ENCODE measurements around the gene PIK3R3. TPM values are rescaled to one million over a fixed set of nuclear protein-coding genes. Genes with fewer than 3 reads are reported as not detected.

The PIK3R3 gene
- total and polyA plus RNA-seq, 4 experiments from 2014 or later = 0.23 to 0.32 (median 0.25) TPM; not detected in 1

DNA sequence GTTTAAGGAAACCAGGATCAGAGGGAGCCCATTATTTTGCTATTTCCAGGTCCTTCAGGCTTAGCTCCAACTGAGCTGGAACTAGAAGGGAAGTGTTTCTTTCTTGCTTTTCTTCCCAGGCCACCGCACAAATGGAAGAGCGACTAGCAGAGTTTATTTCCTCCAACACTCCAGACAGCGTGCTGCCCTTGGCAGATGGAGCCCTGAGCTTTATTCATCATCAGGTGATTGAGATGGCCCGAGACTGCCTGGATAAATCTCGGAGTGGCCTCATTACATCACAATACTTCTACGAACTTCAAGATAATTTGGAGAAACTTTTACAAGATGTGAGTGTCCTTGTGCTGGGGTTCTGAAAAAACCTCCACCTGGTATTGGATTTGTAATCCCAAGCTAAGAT, 121.8 kb downstream of the PIK3R3 start:
- Mint-ChIP-seq H3K27me3 (no peaks in the 10 kb centered on the region), H3K9me3 (no peaks in the 10 kb centered on the region), H3K27ac (no peak overlapping the region), H3K36me3 (peaks cover 29 to 55% of the 10 kb centered on the region in 2 donors), H3K4me1 (no peaks in the 10 kb centered on the region), H3K4me3 (no peak overlapping the region)
- ChIA-PET CTCF (ENCODE audit: partially characterized antibody) (no interaction called here), POLR2A (ENCODE audit: partially characterized antibody) (no interaction called here)
- Histone ChIP-seq H3K27me3 (ENCODE audit: insufficient read depth, low read length) (no peaks in the 10 kb centered on the region), H3K9me3 (ENCODE audit: control insufficient read depth in 1 of 2, low read length in 2 of 2) (no peaks in the 10 kb centered on the region), H3K4me1 (ENCODE audit: insufficient read depth, low read length) (no peaks in the 10 kb centered on the region), H3K4me3 (ENCODE audit: low read length in 2 of 2) (no peak overlapping the region), H3K36me3 (ENCODE audit: insufficient read depth, low read length) (peaks cover 8% of the 10 kb centered on the region), H3K27ac (ENCODE audit: low read depth, low read length) (no peak overlapping the region)
- intact Hi-C loops (cut with micrococcal nuclease) = no loop called here
- DNase-seq = no peak

DNA sequence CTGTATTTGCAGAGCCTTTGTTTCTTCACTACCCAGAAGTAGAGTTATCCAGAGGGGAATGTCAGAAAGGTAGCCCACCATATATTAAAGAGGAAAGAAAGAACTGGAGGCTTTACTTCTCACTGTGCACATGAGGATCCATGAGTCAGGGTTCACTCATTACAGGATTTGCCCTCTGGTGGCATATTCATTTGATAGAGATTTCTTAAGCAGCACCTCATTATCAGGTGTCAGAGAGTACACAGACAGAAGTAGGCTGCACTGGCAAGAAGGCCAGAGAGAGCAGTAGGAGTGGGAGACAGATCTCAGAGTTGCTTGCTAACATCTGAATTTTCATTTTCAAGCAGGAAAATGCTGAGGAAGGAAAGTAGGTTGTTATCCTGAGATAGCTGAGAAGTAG, 123.8 kb downstream of the PIK3R3 start:
- Histone ChIP-seq H3K4me1 (ENCODE audit: insufficient read depth, low read length) (no peaks in the 10 kb centered on the region), H3K27me3 (ENCODE audit: insufficient read depth, low read length) (no peaks in the 10 kb centered on the region), H3K27ac (ENCODE audit: low read depth, low read length) (no peak overlapping the region), H3K9me3 (ENCODE audit: control insufficient read depth in 1 of 2, low read length in 2 of 2) (no peaks in the 10 kb centered on the region), H3K36me3 (ENCODE audit: insufficient read depth, low read length) (peaks cover 8% of the 10 kb centered on the region), H3K4me3 (ENCODE audit: low read length in 2 of 2) (no peak overlapping the region)
- H3K27ac Mint-ChIP-seq = peak overlapping the region in 1 of 7 donors; percentile 37
- peaks cover 34 to 59% of the 10 kb centered on the region in 2 donors for H3K36me3 Mint-ChIP-seq
- ChIA-PET POLR2A (ENCODE audit: partially characterized antibody) (no interaction called here), CTCF (ENCODE audit: partially characterized antibody) (no interaction called here)
- no peaks in the 10 kb centered on the region for H3K27me3 Mint-ChIP-seq
- H3K4me1 Mint-ChIP-seq = no peaks in the 10 kb centered on the region
- H3K4me3 Mint-ChIP-seq = no peak overlapping the region
- DNase-seq = no peak
- H3K9me3 Mint-ChIP-seq = no peaks in the 10 kb centered on the region
- intact Hi-C loops (cut with micrococcal nuclease) = no loop called here

DNA sequence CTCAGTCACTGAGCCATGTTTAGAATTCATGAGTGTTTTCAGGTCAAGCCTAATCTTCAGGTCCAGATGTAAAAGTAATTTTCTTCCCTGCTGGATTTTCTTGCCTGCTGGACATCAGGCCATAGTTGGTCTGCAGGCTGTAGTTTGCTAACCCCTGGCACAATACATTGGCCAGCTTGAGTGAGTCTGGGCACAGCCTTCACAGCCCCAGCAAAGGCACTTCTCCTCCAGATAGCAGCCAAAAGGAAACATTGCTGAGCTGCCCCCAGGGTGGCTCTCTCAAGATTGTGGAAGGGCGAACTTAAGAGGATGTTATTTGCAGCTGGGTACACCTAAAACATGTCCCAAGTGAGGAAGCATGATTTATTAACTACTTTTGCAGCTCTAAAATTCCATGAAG, 126.8 kb downstream of the PIK3R3 start:
- intact Hi-C loops (cut with micrococcal nuclease) = no loop called here
- H3K9me3 ChIP-seq (ENCODE audit: control insufficient read depth in 1 of 2, low read length in 2 of 2) = no peaks in the 10 kb centered on the region
- Mint-ChIP-seq H3K4me3 (no peak overlapping the region), H3K36me3 (peaks cover 30 to 49% of the 10 kb centered on the region in 2 donors), H3K27ac (peak overlapping the region in 1 of 7 donors; percentile 3), H3K9me3 (no peaks in the 10 kb centered on the region), H3K4me1 (no peaks in the 10 kb centered on the region), H3K27me3 (no peaks in the 10 kb centered on the region)
- H3K36me3 ChIP-seq (ENCODE audit: insufficient read depth, low read length) = peaks cover 8% of the 10 kb centered on the region
- POLR2A ChIA-PET (ENCODE audit: partially characterized antibody) = no interaction called here
- DNase-seq = no peak
- no peaks in the 10 kb centered on the region for H3K4me1 ChIP-seq (ENCODE audit: insufficient read depth, low read length)
- no peaks in the 10 kb centered on the region for H3K27me3 ChIP-seq (ENCODE audit: insufficient read depth, low read length)
- CTCF ChIA-PET (ENCODE audit: partially characterized antibody) = no interaction called here
- no peak overlapping the region for H3K4me3 ChIP-seq (ENCODE audit: low read length in 2 of 2)
- no peak overlapping the region for H3K27ac ChIP-seq (ENCODE audit: low read depth, low read length)

DNA sequence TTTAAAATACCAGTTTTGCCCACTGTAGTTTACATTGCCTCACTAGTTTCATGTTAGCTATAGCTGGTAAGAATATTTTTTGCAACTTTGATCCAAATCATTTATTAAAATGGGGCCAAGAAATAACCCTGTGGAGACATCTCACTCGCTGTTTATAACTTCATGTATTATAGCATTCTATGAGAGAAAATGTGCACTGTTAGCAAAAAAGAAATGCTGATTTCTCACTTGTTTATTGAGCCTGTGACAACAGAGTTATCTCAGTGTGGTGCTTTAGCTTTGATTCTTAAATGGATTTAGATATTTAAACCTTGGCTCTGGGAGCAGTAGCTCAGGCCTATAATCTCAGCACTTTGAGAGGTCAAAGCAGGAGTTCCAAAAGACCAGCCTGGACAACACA, 127.9 kb downstream of the PIK3R3 start:
- ChIA-PET POLR2A (ENCODE audit: partially characterized antibody) (no interaction called here), CTCF (ENCODE audit: partially characterized antibody) (no interaction called here)
- Histone ChIP-seq H3K27ac (ENCODE audit: low read depth, low read length) (no peak overlapping the region), H3K27me3 (ENCODE audit: insufficient read depth, low read length) (no peaks in the 10 kb centered on the region), H3K9me3 (ENCODE audit: control insufficient read depth in 1 of 2, low read length in 2 of 2) (no peaks in the 10 kb centered on the region), H3K36me3 (ENCODE audit: insufficient read depth, low read length) (peaks cover 8% of the 10 kb centered on the region), H3K4me1 (ENCODE audit: insufficient read depth, low read length) (no peaks in the 10 kb centered on the region), H3K4me3 (ENCODE audit: low read length in 2 of 2) (no peak overlapping the region)
- Mint-ChIP-seq H3K9me3 (no peaks in the 10 kb centered on the region), H3K27ac (no peak overlapping the region), H3K36me3 (peaks cover 25 to 44% of the 10 kb centered on the region in 2 donors), H3K27me3 (no peaks in the 10 kb centered on the region), H3K4me3 (no peak overlapping the region), H3K4me1 (no peaks in the 10 kb centered on the region)
- DNase-seq = no peak
- intact Hi-C loops (cut with micrococcal nuclease) = no loop called here

DNA sequence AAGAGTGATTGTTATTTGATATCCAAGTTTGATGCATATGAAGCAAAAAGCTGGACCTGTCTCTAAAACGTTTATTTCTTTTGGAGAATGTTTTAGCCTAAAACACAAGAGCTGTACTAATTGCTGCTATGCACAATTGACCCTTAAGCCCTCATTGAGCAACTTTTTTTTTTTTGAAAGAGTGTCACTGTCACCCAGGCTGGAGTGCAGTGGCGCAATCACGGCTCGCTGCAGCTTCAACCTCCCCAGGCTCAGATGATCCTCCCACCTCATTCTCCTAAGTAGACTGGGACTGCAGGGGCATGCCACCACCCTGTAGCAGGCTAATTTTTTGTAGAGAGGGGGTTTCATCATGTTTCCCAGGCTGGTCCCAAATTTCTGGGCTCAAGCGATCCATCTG, 129.1 kb downstream of the PIK3R3 start:
- no peak overlapping the region for H3K27ac Mint-ChIP-seq
- intact Hi-C loops (cut with micrococcal nuclease) = no loop called here
- DNase-seq = no peak
- H3K36me3 ChIP-seq (ENCODE audit: insufficient read depth, low read length) = peaks cover 2% of the 10 kb centered on the region
- no peaks in the 10 kb centered on the region for H3K4me1 Mint-ChIP-seq
- no peak overlapping the region for H3K4me3 ChIP-seq (ENCODE audit: low read length in 2 of 2)
- no peak overlapping the region for H3K4me3 Mint-ChIP-seq
- no peaks in the 10 kb centered on the region for H3K27me3 Mint-ChIP-seq
- H3K27me3 ChIP-seq (ENCODE audit: insufficient read depth, low read length) = no peaks in the 10 kb centered on the region
- ChIA-PET CTCF (ENCODE audit: partially characterized antibody) (no interaction called here), POLR2A (ENCODE audit: partially characterized antibody) (no interaction called here)
- no peak overlapping the region for H3K27ac ChIP-seq (ENCODE audit: low read depth, low read length)
- H3K4me1 ChIP-seq (ENCODE audit: insufficient read depth, low read length) = no peaks in the 10 kb centered on the region
- peaks cover 22 to 37% of the 10 kb centered on the region in 2 donors for H3K36me3 Mint-ChIP-seq
- no peaks in the 10 kb centered on the region for H3K9me3 Mint-ChIP-seq
- H3K9me3 ChIP-seq (ENCODE audit: control insufficient read depth in 1 of 2, low read length in 2 of 2) = no peaks in the 10 kb centered on the region

DNA sequence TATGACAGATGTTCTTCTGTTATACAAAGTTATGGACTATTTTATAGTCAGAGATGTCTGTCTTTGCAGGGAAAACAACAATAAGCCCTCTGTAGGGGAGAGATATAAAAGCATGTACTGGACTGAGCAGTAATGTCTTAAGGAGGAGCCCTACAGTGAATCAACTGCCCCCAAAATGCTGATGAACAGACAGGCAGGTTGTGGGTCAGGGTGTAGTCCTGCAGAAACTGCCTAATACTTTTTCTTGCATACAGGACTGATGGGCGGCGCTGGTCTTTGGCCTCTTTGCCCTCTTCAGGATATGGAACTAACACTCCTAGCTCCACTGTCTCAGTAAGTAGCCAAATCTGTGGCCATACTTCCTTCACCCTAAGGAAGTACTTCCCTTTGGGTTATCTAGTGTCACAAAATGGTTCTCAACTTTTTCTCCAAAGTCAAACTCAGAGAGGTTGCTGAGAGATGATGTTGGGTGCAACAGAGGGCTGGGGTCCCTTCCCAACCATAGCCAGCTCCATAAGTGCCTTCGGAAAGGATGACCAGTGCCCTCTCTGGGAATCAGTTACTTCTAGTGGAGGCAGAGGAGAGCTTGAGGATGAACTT, 129.8 kb downstream of the PIK3R3 start:
- Histone ChIP-seq H3K9me3 (ENCODE audit: control insufficient read depth in 1 of 2, low read length in 2 of 2) (no peaks in the 10 kb centered on the region), H3K36me3 (ENCODE audit: insufficient read depth, low read length) (no peaks in the 10 kb centered on the region), H3K27me3 (ENCODE audit: insufficient read depth, low read length) (no peaks in the 10 kb centered on the region), H3K27ac (ENCODE audit: low read depth, low read length) (no peak overlapping the region), H3K4me3 (ENCODE audit: low read length in 2 of 2) (no peak overlapping the region), H3K4me1 (ENCODE audit: insufficient read depth, low read length) (no peaks in the 10 kb centered on the region)
- Mint-ChIP-seq H3K4me1 (no peaks in the 10 kb centered on the region), H3K4me3 (no peak overlapping the region), H3K27me3 (no peaks in the 10 kb centered on the region), H3K27ac (no peak overlapping the region), H3K9me3 (no peaks in the 10 kb centered on the region), H3K36me3 (peaks cover 17 to 33% of the 10 kb centered on the region in 2 donors)
- intact Hi-C loops (cut with micrococcal nuclease) = no loop called here
- DNase-seq = no peak
- ChIA-PET CTCF (ENCODE audit: partially characterized antibody) (no interaction called here), POLR2A (ENCODE audit: partially characterized antibody) (no interaction called here)

DNA sequence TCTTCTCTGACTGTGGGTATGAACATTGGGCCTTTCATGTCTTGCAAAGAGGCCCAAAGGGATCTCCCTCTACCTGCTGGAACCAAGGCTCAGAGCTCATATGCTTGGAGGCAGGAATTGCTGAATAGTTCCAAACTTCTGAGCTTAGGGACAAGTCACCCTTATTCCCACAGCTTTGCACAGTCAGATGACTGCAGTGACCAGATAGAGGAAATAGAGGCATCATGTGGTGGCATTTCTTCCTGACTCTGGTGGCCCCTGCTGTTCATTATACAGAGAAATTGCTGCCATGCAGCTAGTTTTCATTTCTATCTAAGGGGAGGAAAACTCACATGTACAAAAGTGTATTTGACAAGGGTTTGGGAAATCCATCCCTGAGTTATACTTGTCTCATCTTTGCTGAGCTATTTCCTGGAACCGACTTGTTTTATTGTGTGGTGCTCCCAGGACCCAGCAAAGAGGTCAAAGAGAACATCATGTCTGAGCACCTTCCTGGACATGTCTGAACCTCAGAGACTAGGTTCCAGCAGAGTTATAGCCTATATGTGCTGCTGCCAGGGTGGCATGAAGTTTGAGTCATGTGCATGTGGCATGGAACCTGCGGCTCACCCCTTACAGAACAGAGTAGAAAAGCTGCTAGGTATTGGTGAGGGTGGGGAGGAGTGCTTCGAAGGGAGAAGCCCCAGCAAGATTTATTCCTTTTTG, 131.2 kb downstream of the PIK3R3 start:
- intact Hi-C loops (cut with micrococcal nuclease) = no loop called here
- Histone ChIP-seq H3K4me3 (ENCODE audit: low read length in 2 of 2) (no peak overlapping the region), H3K4me1 (ENCODE audit: insufficient read depth, low read length) (no peaks in the 10 kb centered on the region), H3K9me3 (ENCODE audit: control insufficient read depth in 1 of 2, low read length in 2 of 2) (no peaks in the 10 kb centered on the region), H3K27me3 (ENCODE audit: insufficient read depth, low read length) (no peaks in the 10 kb centered on the region), H3K27ac (ENCODE audit: low read depth, low read length) (no peak overlapping the region), H3K36me3 (ENCODE audit: insufficient read depth, low read length) (no peaks in the 10 kb centered on the region)
- Mint-ChIP-seq H3K36me3 (peaks cover 8 to 23% of the 10 kb centered on the region in 2 donors), H3K9me3 (no peaks in the 10 kb centered on the region), H3K27ac (no peak overlapping the region), H3K27me3 (no peaks in the 10 kb centered on the region), H3K4me1 (no peaks in the 10 kb centered on the region), H3K4me3 (no peak overlapping the region)
- no peak for DNase-seq
- POLR2A ChIA-PET (ENCODE audit: partially characterized antibody) = no interaction called here
- CTCF ChIA-PET (ENCODE audit: partially characterized antibody) = no interaction called here

Data from CD4-positive, alpha-beta memory T cell (primary cell).